GM12892 (cell line): ENCODE results near the gene KRTAP5-4.

Experiments used
- POLR2A ChIP-seq: IDR thresholded peaks from 2 replicates; pipeline ENCODE4 v1.6.1; 2011; ENCODE audit warnings: low read depth, low read length, control low read depth
- POLR2AphosphoS5 ChIP-seq: IDR thresholded peaks from 2 replicates; pipeline ENCODE4 v1.6.1; 2011; ENCODE audit warnings: low read depth, low read length, control low read depth
- TAF1 ChIP-seq: IDR thresholded peaks from 2 replicates; pipeline ENCODE4 v1.6.1; 2011; ENCODE audit warnings: low read depth, mild to moderate bottlenecking, control low read depth, low read length, borderline replicate concordance

- TF ChIP-seq POLR2A = no peak
- TF ChIP-seq POLR2AphosphoS5 = no peak
- no peak for TF ChIP-seq TAF1
Measured at GRCh38 chr11:1636291-1636950, 14.5 kb upstream of the KRTAP5-4 start.
